Stromal cell of bone marrow (primary cell): ENCODE results near the gene CRACR2B.

Experiments used
- DNase-seq: peaks from one replicate; pipeline ENCODE4 v3.0.0-alpha.2; 2012; ENCODE audit warnings: low read depth

The CRACR2B gene

GRCh38 chr11:811446-812245 is 16.1 kb upstream of the CRACR2B start:
- no peak for DNase-seq

- DNase-seq, result no peak
Measured at GRCh38 chr11:812390-812789, 15.3 kb upstream of the CRACR2B start.

GRCh38 chr11:813072-813455 is 14.7 kb upstream of the CRACR2B start:
- no peak for DNase-seq

- DNase-seq, result no peak
Measured at GRCh38 chr11:813456-814096, 14.1 kb upstream of the CRACR2B start.

- DNase-seq, result no peak
Measured at GRCh38 chr11:815675-816432, 11.9 kb upstream of the CRACR2B start.

- DNase-seq, result no peak
Measured at GRCh38 chr11:816433-816779, 11.3 kb upstream of the CRACR2B start.

GRCh38 chr11:818396-819128 is 9.2 kb upstream of the CRACR2B start, which contains the start of gene PNPLA2:
Gene PNPLA2 (plus strand): TSS chr11:818914. CDS start chr11:819719, 805 bp downstream.
- DNase-seq, result no peak

GRCh38 chr11:819129-819931 is 8.4 kb upstream of the CRACR2B start:
- peak; percentile 65 for DNase-seq

- no peak for DNase-seq
Measured at GRCh38 chr11:819943-820649, 7.6 kb upstream of the CRACR2B start.

- DNase-seq, result no peak
Measured at GRCh38 chr11:820655-821511, 6.8 kb upstream of the CRACR2B start.

- DNase-seq, result no peak
Measured at GRCh38 chr11:821512-822371, 6.0 kb upstream of the CRACR2B start.

GRCh38 chr11:823441-824291 is 4.1 kb upstream of the CRACR2B start:
- no peak for DNase-seq

GRCh38 chr11:824292-824880 is 3.3 kb upstream of the CRACR2B start:
- DNase-seq, result no peak

GRCh38 chr11:824942-825341 is 2.8 kb upstream of the CRACR2B start:
- DNase-seq, result no peak

GRCh38 chr11:825366-826226 is 2.1 kb upstream of the CRACR2B start:
- DNase-seq, result no peak

- no peak for DNase-seq
Measured at GRCh38 chr11:826227-826621, 1.5 kb upstream of the CRACR2B start.

GRCh38 chr11:826836-827145 is 928 bp upstream of the CRACR2B start:
- no peak for DNase-seq
